GM19025 (cell line): ENCODE measurements around the gene PRDM11.

ENCODE experiments used
- ATAC-seq: cut with Tn5 transposase; IDR thresholded peaks from one replicate; pipeline ENCODE4 v1.9.1; 2021; ENCODE audit warnings: mild to moderate bottlenecking, low read depth, moderate library complexity; ENCODE audit not compliant: unreplicated experiment

PRDM11 gene

GRCh38 chr11:45141171-45141570 is 5.3 kb upstream of the PRDM11 start:
- no peak for ATAC-seq

DNA sequence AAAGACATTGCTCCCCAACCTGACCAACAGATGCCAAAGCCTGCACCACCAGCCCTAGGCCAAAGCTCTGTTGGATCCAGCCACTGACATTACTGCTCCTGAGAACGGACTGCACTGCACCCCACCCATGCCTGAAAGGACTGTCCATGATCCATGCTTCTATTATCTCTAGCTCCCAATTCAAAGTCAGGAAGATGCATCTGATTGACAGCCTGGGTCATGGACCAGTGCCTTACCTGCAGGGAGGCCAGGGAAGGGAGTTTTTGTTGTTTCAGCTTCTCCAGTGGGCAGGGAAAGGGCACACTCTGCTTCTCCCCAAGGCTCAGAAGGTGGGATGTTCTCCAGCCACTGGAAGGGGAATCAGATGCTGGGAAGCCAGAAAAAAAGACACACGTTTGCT is 4.8 kb upstream of the PRDM11 start:
- ATAC-seq = no peak

DNA sequence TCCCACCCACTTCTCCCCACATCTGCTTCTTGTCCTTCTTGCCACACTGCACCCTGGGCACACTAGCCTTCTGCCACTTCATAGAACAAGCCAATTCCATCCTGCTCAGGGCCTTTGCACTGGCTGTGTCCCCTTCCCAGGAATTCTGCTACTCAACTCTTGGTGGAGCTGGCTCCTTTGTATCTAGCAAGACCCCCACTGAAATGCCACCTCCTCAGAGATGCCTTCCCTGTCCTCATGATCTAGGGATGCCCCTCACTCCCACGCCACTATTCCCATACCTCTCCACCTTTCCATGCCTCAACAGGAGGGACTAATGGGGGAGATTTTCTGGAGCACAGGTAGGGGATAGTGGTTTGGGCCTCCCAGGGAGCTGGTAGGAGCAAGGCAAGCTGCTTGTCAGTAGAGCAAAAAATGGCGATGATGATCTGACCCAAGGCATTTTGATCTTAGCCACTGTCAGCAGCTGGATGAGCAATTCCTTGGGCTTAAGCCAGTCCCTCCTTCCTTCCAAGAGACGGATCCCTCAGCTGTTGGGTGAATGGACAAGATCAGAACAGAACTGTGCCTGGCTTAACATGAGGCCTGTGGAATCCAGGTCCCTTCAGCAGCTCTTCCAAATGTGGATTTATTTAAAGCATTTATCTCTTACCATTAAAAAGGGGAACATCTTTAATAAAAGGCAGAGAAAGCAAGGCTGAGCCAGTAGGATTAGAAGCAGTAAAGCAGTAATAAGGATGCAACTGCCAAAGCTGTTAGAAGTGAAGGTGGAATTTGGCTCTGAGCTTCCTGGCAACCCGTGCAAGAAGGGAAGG is 4.0 kb upstream of the PRDM11 start:
- no peak for ATAC-seq

- ATAC-seq = no peak
Observed at GRCh38 chr11:45143494-45143893, 2.9 kb upstream of the PRDM11 start.

- ATAC-seq = no peak
Observed at GRCh38 chr11:45144126-45145082, 2.0 kb upstream of the PRDM11 start.

- no peak for ATAC-seq
Observed at GRCh38 chr11:45145083-45145378, 1.4 kb upstream of the PRDM11 start.

GRCh38 chr11:45145379-45146071 is 914 bp upstream of the PRDM11 start:
- ATAC-seq = no peak

GRCh38 chr11:45147017-45147728 is 734 bp downstream of the PRDM11 start:
- peak; percentile 99 for ATAC-seq

GRCh38 chr11:45147891-45148675 is 1.6 kb downstream of the PRDM11 start:
- ATAC-seq = no peak

DNA sequence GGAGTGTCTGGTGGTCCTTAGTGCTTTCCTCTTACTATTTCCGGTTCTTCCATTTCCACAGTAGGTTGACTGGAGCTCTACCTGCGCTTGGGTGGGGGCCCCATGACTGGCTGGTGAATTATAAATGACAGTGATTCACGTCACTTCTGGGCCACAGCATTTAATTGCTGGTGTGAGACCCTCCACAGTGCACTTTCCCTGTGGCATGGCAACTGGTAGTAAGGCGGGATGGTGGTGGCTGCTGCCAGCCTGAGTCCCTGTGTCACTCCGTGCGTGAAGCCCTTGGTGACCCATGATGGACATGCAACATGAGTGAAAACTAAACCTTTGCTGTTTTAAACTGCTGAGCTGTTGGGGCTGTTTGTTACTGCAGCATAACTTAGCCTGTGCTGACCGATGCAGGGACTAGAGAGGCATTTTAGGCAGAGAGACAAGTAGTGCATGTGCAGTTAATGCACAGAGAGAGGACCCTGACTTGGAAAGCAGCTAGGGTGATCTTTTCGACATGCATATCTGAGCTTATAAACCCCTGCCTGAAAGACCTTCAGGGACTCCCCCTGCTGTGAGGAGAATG is 3.1 kb downstream of the PRDM11 start:
- ATAC-seq = no peak

DNA sequence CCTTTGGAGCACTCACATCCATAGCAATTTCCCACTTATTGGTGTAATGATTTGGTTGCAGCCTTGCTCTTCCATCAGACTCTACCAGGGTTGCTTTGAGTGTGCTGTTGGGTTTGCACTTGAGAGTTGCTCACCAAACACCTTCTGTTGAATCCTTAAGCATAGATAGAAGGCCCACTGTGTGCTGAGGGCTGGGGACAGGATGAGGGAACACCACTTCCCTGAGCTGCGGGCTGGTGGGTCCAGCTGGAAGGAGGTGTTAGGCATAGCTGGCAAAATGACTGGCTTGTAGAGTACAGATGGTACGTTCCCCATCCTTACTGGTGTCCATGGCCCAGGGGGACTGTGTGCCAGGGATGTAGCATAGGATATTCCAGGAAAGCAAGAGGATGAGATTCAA is 3.9 kb downstream of the PRDM11 start:
- no peak for ATAC-seq

GRCh38 chr11:45150943-45151342 is 4.5 kb downstream of the PRDM11 start:
- no peak for ATAC-seq

- no peak for ATAC-seq
Observed at GRCh38 chr11:45151362-45151982, 5.0 kb downstream of the PRDM11 start.

DNA sequence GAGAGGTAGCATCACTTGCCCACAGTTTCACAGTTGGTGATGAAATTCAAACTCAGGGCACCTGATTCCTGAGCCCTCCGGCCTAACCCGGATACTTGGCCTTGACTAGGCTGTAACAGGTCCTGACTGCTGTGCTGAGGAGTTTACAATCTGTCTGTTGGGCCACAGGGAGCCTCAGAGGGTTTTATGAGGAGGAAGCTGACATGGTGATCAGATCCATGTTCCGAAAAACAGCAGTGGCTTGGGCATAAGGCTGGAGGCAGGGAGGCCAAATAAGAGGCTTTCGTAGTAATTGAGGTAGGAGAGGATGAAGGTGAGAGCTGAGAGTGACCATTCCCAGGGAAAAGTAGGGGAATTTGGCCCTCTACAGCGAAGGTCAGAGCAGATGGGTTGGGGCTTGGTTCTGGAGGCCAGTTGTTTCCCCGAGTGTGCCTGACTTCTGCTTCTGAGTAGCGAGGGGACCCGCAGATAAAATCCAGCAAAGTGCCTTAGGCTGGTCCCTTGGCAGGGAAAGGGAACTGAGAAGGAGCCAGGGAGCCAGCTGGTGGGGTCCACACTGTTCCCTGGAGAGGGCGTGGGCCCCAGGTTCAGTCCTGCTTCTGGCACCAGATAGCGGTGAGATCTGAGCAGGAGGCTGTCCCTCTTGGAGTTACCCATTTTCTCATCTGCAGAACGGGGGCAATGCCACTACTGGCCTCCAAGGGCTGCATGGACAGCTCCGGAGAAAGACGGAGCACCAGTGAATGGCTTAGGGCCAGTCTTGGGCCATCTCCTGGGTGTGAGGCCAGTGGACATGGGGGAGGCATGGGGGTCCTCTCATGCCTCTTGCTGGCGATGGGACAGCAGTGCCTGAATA is 6.5 kb downstream of the PRDM11 start:
- ATAC-seq = no peak

GRCh38 chr11:45154276-45154675 is 7.8 kb downstream of the PRDM11 start:
- ATAC-seq = no peak

- no peak for ATAC-seq
Observed at GRCh38 chr11:45155058-45155551, 8.7 kb downstream of the PRDM11 start.

GRCh38 chr11:45155627-45156180 is 9.3 kb downstream of the PRDM11 start:
- ATAC-seq = no peak

GRCh38 chr11:45156201-45156600 is 9.8 kb downstream of the PRDM11 start:
- no peak for ATAC-seq
